Tibial nerve (tissue), 4 donors: ENCODE results near the gene QKI. TPM values are rescaled to one million over a fixed set of nuclear protein-coding genes. Genes with fewer than 3 reads are reported as not detected.
"Not testable (repeated sequence)": the region's sequence is repeated elsewhere in the genome, so short reads cannot be mapped to it uniquely, and the experiment has no call there.

ENCODE experiments used
- DNase-seq, 2 donors: peaks; one replicate each; pipeline ENCODE4 v3.0.0-alpha.2; 2019; ENCODE audit warnings: low spot score in 2 of 2
- H3K27ac ChIP-seq, 4 donors: fragments of 200-600 bp; sonication (generic) in 3 of 4; one replicate each; pipeline ENCODE4 v1.5.1; 2017 to 2019; ENCODE audit warnings: mild to moderate bottlenecking in 1 of 4
- H3K27me3 ChIP-seq, 2 donors: fragments of 200-600 bp; sonication (generic) in 1 of 2; one replicate each; pipeline versions ENCODE4 v1.5.1 to v1.6.0; 2017 to 2019
- H3K36me3 ChIP-seq, 3 donors: fragments of 200-600 bp; sonication (generic); one replicate each; pipeline ENCODE4 v1.5.1; 2018 to 2019
- H3K4me1 ChIP-seq, 4 donors: fragments of 200-600 bp; sonication (generic) in 3 of 4; one replicate each; pipeline ENCODE4 v1.5.1; 2017 to 2019
- H3K4me3 ChIP-seq, 4 donors: fragments of 200-600 bp; sonication (generic) in 3 of 4; one replicate each; pipeline ENCODE4 v1.5.1; 2017 to 2019; ENCODE audit warnings: mild to moderate bottlenecking in 1 of 4, moderate library complexity in 1 of 4
- H3K9me3 ChIP-seq, 4 donors: fragments of 200-600 bp; sonication (generic) in 3 of 4; one replicate each; pipeline ENCODE4 v1.5.1; 2017 to 2019
- CTCF ChIP-seq, 5 experiments: fragments of 200-600 bp in 3 of 5; fragments of 450-650 bp in 2 of 5; sonication (generic) in 3 of 5; IDR thresholded peaks; one replicate each; pipeline ENCODE4 v1.5.1; 2016 to 2019; ENCODE audit warnings: antibody characterized with exemption in 5 of 5, mild to moderate bottlenecking in 3 of 5, moderate library complexity in 2 of 5
- EP300 ChIP-seq, 2 donors: sonication (generic); formaldehyde crosslinking; IDR thresholded peaks; one replicate each; pipeline ENCODE4 v1.6.1; 2017; ENCODE audit warnings: antibody characterized with exemption in 2 of 2, mild to moderate bottlenecking in 1 of 2
- POLR2A ChIP-seq, 2 donors: fragments of 450-650 bp; IDR thresholded peaks; one replicate each; pipeline ENCODE4 v1.6.1; 2017; ENCODE audit warnings: antibody characterized with exemption in 2 of 2, mild to moderate bottlenecking in 2 of 2, moderate library complexity in 2 of 2
- WGBS, 2 donors: methylation state at CpG; one replicate each; pipeline ENCODE4 v1.1.5; 2018; 5-methylcytosine and 5-hydroxymethylcytosine counted together
- total RNA-seq, 4 donors: library from RNA; depleted of rRNA; stranded (reverse); fragments of >200 nt; gene quantifications; one replicate each; pipeline ENCODE4 v1.1.0, GENCODE V29; 2016

QKI gene
- total RNA-seq, 4 donors from 2014 or later = 365 to 570 (median 511) TPM

- no peak for DNase-seq
- H3K27ac ChIP-seq = no peak overlapping the region
- WGBS, 2 donors = 37 to 39% methylated on average over 3 of the region's 3 CpGs
- no peak for TF ChIP-seq POLR2A (IDR thresholded peaks at IDR 0.05)
- no peak for TF ChIP-seq EP300 (IDR thresholded peaks at IDR 0.05)
- no peak for TF ChIP-seq CTCF (IDR thresholded peaks at IDR 0.05)
- no peaks in the 10 kb centered on the region for H3K9me3 ChIP-seq
- H3K36me3 ChIP-seq = no peaks in the 10 kb centered on the region
- H3K4me3 ChIP-seq = no peak overlapping the region
- H3K4me1 ChIP-seq = peaks cover 0 to 100% (median 27%) of the 10 kb centered on the region in 4 donors
- no peaks in the 10 kb centered on the region for H3K27me3 ChIP-seq
Measured at GRCh38 chr6:163438298-163438939, 23.9 kb downstream of the QKI start.

GRCh38 chr6:163438940-163439335, 24.4 kb downstream of the QKI start:
- Histone ChIP-seq H3K4me3 (no peak overlapping the region), H3K27me3 (no peaks in the 10 kb centered on the region), H3K9me3 (no peaks in the 10 kb centered on the region), H3K36me3 (no peaks in the 10 kb centered on the region), H3K4me1 (peaks cover 0 to 100% (median 28%) of the 10 kb centered on the region in 4 donors), H3K27ac (no peak overlapping the region)
- peak; percentile 44 to 56 for DNase-seq
- 71 to 75% methylated on average over 4 of the region's 4 CpGs for whole genome bisulfite sequencing, 2 donors
- TF ChIP-seq POLR2A (IDR thresholded peaks at IDR 0.05) (no peak), CTCF (IDR thresholded peaks at IDR 0.05) (no peak), EP300 (IDR thresholded peaks at IDR 0.05) (no peak)

GRCh38 chr6:163439390-163439789, 24.9 kb downstream of the QKI start:
- H3K4me1 ChIP-seq = peaks cover 0 to 100% (median 29%) of the 10 kb centered on the region in 4 donors

GRCh38 chr6:163439997-163440396, 25.5 kb downstream of the QKI start:
- no peak overlapping the region for H3K27ac ChIP-seq
- no peak overlapping the region for H3K4me3 ChIP-seq
- peaks cover 0 to 100% (median 29%) of the 10 kb centered on the region in 4 donors for H3K4me1 ChIP-seq
- no peaks in the 10 kb centered on the region for H3K36me3 ChIP-seq
- no peaks in the 10 kb centered on the region for H3K27me3 ChIP-seq
- H3K9me3 ChIP-seq = no peaks in the 10 kb centered on the region
- TF ChIP-seq EP300 (IDR thresholded peaks at IDR 0.05) (no peak), POLR2A (IDR thresholded peaks at IDR 0.05) (no peak), CTCF (IDR thresholded peaks at IDR 0.05) (no peak)
- DNase-seq = no peak

More at GRCh38 chr6:163439390-163439789, 24.9 kb downstream of the QKI start:
- not testable (repeated sequence) for H3K4me3 ChIP-seq, DNase-seq, H3K27ac ChIP-seq, H3K27me3 ChIP-seq, H3K9me3 ChIP-seq, H3K36me3 ChIP-seq
- 63 to 81% methylated on average over 10 of the region's 10 CpGs for WGBS, 2 donors

GRCh38 chr6:163442336-163442735, 27.8 kb downstream of the QKI start:
- no peak overlapping the region for H3K27ac ChIP-seq
- peaks cover 0 to 3% (median 0%) of the 10 kb centered on the region in 3 donors for H3K36me3 ChIP-seq
- DNase-seq = no peak
- TF ChIP-seq CTCF (IDR thresholded peaks at IDR 0.05) (no peak), EP300 (IDR thresholded peaks at IDR 0.05) (no peak), POLR2A (IDR thresholded peaks at IDR 0.05) (no peak)
- H3K9me3 ChIP-seq = no peaks in the 10 kb centered on the region
- 56 to 63% methylated on average over 2 of the region's 2 CpGs for WGBS, 2 donors
- no peak overlapping the region for H3K4me3 ChIP-seq
- peaks cover 0 to 100% (median 24%) of the 10 kb centered on the region in 4 donors for H3K4me1 ChIP-seq
- H3K27me3 ChIP-seq = no peaks in the 10 kb centered on the region
